GM13976 (cell line): ENCODE measurements around the gene ACKR3.

ENCODE experiments used
- DNase-seq: peaks from one replicate; pipeline ENCODE4 v3.0.0; 2012; ENCODE audit warnings: low spot score
- in situ Hi-C: fragments of 300-500 bp; cut with MboI; formaldehyde crosslinking; loops from one replicate; pipeline ENCODE4 v1.12.0; 2022; ENCODE audit warnings: low sequenced_read_pairs, mixed read lengths, inconsistent platforms; ENCODE audit not compliant: unreplicated experiment
- TF ChIP-seq, protein P1 (sequence below): IDR thresholded peaks from 2 replicates; pipeline ENCODE4 v1.5.1; 2012; ENCODE audit warnings: borderline replicate concordance, mild to moderate bottlenecking; ENCODE audit not compliant: insufficient read depth; ENCODE audit errors: extremely low read depth, missing control alignments, control extremely low read depth

Gene ACKR3

DNA sequence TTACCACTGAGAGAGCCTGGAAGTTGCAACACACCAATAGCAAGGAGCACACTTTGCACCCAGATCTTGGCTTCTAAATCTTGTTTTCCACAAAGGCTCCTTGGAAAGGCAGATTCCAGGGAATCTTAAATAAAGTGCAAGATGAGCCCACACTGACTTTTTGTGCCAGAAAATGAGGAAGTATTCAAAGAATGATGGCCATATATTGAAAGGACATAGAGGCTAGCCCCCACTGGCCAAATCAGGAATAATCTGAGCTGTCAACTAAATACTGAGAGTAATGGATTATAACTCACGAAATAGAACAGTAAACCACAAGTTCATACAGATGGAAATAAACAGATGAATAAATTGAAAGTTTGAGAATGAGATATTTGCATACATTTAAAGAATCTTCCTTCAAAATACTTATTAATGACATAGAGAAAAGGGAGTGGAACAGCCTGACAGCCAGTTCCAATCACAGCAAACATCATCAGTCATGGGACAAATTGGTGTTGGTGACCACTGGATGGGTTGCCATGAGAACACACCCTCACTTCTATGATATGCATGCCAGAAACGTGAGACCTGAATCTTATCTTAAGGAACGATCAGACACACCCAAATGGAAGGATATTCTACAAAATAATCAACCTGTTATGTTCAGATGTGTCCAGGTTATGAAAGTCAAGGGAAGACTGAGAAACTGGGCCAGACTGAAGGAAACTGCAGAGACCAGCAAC is 12.2 kb upstream of the ACKR3 start:
- in situ Hi-C loops = no loop called here
- DNase-seq = no peak
- TF ChIP-seq, protein P1, sequence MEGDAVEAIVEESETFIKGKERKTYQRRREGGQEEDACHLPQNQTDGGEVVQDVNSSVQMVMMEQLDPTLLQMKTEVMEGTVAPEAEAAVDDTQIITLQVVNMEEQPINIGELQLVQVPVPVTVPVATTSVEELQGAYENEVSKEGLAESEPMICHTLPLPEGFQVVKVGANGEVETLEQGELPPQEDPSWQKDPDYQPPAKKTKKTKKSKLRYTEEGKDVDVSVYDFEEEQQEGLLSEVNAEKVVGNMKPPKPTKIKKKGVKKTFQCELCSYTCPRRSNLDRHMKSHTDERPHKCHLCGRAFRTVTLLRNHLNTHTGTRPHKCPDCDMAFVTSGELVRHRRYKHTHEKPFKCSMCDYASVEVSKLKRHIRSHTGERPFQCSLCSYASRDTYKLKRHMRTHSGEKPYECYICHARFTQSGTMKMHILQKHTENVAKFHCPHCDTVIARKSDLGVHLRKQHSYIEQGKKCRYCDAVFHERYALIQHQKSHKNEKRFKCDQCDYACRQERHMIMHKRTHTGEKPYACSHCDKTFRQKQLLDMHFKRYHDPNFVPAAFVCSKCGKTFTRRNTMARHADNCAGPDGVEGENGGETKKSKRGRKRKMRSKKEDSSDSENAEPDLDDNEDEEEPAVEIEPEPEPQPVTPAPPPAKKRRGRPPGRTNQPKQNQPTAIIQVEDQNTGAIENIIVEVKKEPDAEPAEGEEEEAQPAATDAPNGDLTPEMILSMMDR = no peak

DNA sequence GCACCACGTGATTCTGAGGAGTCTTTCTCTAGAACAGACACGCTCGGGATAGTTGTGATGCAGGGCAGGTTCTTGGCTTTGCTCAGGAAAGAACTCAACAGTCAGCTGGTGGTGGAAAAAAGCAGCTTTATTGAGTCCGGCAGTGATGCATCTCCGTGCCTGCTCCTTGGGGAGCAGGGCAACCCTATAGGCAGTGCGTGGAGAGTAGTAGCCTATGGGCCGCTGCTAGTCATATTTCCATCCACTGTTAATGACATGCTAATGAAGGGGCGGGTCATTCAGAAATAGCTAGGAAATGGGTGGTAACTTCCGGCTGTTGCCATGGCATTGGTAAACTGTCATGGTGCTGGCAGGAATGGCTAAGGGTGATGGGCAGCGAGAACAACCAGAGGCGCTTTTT is 11.6 kb upstream of the ACKR3 start:
- TF ChIP-seq, protein P1 = no peak
- no peak for DNase-seq
- in situ Hi-C loops = no loop called here

DNA sequence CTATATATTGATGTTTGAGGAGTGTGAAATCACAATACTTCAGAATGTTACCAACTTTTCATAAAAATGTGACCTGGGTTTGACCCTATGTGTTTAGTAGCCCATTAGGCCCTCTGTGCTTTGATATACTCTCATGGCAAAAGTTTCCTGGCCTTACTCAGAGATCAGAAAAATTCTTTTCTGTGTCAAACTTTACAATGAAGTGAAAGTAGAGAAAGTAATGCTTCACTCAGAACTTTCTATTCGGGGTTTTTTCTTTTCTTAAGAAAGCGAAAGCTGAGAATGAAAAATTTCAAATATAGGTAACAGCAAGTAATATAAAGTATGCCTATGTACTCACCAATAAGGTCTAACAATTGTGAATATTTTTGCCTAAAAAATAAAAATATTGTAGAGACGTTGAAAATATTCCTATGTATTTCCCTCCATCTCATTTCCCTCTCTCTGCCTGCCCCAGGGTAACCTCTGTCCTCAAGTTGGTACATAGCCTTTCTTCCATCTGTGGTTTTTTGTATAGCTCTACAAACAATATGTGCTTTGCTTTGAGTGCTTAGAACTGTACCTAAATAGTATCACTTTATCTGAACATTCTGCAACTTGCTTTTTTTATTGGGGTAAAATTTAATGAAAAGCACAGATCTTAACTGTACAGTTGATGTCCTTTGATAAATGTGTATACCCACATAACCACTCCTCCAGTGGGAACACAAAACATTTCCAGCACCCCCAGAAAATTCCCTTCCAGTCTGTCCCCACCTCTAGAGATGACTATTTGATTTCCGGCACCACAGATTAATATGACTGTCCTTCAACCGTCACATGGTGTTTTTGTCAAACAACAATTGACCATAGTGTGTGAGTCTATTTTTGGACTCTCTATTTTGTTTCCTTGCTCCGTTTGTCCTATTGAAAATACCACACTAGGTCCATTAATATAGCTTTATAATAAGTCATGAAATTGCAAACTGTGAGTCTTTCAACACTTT is 10.3 kb upstream of the ACKR3 start:
- in situ Hi-C loops = no loop called here
- no peak for DNase-seq
- TF ChIP-seq, protein P1 = no peak

DNA sequence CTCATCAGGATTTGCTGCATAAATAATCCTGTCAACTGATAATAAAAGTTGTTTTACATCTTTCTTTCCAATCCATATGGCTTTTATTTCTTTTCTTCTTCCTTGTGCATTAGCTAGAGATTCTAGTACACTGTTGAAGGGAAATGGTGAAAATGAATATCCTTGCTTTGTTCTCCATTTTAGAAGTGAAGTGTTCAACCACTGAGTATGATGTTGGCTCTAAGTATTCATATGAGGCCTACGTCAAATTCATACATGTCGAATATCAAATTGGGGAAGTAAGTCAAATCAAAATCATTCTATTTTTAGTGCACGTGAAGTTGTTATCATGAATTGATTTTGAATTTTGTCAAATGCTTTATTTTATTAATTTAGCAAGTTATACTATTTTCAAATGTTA is 7.8 kb upstream of the ACKR3 start:
- TF ChIP-seq, protein P1 = no peak
- in situ Hi-C loops = loop anchor here (10.0 kb wide), 1 partner anchor 47 kb away; no protein-coding TSS in a partner anchor
- DNase-seq = no peak

DNA sequence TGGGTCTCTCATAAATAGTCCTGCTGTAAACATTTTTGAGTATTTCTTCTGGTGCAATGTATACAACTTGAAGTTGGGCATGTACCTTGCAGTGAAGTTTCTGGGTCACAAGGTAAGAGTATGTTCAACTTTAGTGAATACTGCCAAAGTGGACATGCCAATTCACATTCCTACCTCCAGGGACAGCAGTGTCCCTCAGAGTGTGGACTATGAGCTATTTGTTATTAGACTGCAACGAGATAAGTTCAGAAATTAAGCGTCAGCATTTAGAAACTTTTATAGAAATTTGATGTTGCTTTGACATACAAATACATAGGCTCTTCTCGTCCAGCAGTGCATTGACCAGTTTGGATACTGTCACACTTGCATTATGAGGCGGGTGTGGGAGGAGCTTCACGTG is 7.2 kb upstream of the ACKR3 start:
- TF ChIP-seq, protein P1 = no peak
- DNase-seq = no peak
- in situ Hi-C loops = loop anchor here (10.0 kb wide), 1 partner anchor 48 kb away; no protein-coding TSS in a partner anchor

DNA sequence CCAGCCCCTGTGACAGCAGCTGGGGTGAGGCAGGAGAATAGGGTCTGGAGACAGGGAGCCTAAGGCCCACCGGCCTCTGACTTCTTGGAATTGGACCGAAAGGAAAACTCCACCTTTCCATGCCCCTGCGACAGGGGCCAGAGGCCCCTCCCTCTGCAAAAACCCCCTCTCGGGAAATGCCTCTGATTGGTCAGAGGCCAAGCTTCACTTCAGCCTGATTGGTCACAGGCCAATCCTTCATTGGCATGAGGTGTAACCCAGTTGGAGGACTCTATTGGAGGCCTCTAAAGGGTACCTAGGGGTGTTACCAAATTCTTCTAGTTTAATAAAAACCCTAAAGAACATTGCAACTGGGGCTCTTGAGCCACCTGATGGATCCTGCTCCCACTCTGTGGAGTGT is 5.7 kb upstream of the ACKR3 start:
- in situ Hi-C loops = loop anchor here (10.0 kb wide), 1 partner anchor 49 kb away; no protein-coding TSS in a partner anchor
- no peak for DNase-seq
- TF ChIP-seq, protein P1 = no peak
